Prostate gland (tissue), 2 donors: ENCODE results near the gene LCN1.
"Not testable (repeated sequence)": the region's sequence is repeated elsewhere in the genome, so short reads cannot be mapped to it uniquely, and the experiment has no call there.

ENCODE experiments used
- CTCF ChIP-seq, 4 experiments: fragments of 200-600 bp in 2 of 4; fragments of 450-650 bp in 2 of 4; sonication (generic) in 2 of 4; IDR thresholded peaks; 1 replicate in 3 of 4; 2 replicates in 1 of 4; pipeline ENCODE4 v1.5.1; 2016 to 2019; ENCODE audit warnings: antibody characterized with exemption in 4 of 4, mild to moderate bottlenecking in 2 of 4, moderate library complexity in 2 of 4
- POLR2A ChIP-seq: fragments of 450-650 bp; IDR thresholded peaks from one replicate; pipeline ENCODE4 v1.6.1; 2016; ENCODE audit warnings: antibody characterized with exemption, mild to moderate bottlenecking

GRCh38 chr9:135534826-135535225 lies 13.6 kb downstream of the LCN1 start:
- not testable (repeated sequence) for TF ChIP-seq POLR2A; CTCF (IDR thresholded peaks at IDR 0.05)
